Vagina (tissue), 2 donors: Measurements from ENCODE around the gene REC8.

Experiments used
- POLR2A ChIP-seq, 2 donors: fragments of 450-650 bp; IDR thresholded peaks; one replicate each; pipeline ENCODE4 v1.6.1; 2017; ENCODE audit warnings: antibody characterized with exemption in 2 of 2, mild to moderate bottlenecking in 2 of 2, moderate library complexity in 2 of 2
- POLR2AphosphoS5 ChIP-seq, 2 donors: sonication (generic); formaldehyde crosslinking; IDR thresholded peaks; one replicate each; pipeline ENCODE4 v1.9.0; 2017; ENCODE audit warnings: antibody characterized with exemption in 2 of 2, mild to moderate bottlenecking in 2 of 2, low read depth in 1 of 2; ENCODE audit not compliant: insufficient read depth in 1 of 2

- TF ChIP-seq POLR2AphosphoS5 (IDR thresholded peaks at IDR 0.05; ENCODE audit: insufficient read depth in 1 of 2, low read depth in 1 of 2) = no peak
- no peak for TF ChIP-seq POLR2A (IDR thresholded peaks at IDR 0.05)
These were observed 47.6 kb downstream of the REC8 start for GRCh38 chr14:24219521-24219920.
